Kidney epithelial cell (primary cell): ENCODE data around the gene SNX22. TPM values are rescaled to one million over a fixed set of nuclear protein-coding genes. Genes with fewer than 3 reads are reported as not detected.

Experiments used
- DNase-seq: peaks from one replicate; pipeline ENCODE4 v3.0.0-alpha.2; 2010; ENCODE audit warnings: low read depth
- H3K27me3 ChIP-seq: 2 replicates; pipeline ENCODE4 v1.6.0; 2011; ENCODE audit warnings: low read length; ENCODE audit not compliant: control insufficient read depth, insufficient read depth
- H3K36me3 ChIP-seq: 2 replicates; pipeline ENCODE4 v1.5.1; 2011; ENCODE audit warnings: low read length; ENCODE audit not compliant: control insufficient read depth, insufficient read depth
- H3K4me3 ChIP-seq: 2 replicates; pipeline ENCODE4 v1.5.1; 2011; ENCODE audit warnings: low read depth, mild to moderate bottlenecking, control low read depth, low read length
- CTCF ChIP-seq: IDR thresholded peaks from 2 replicates; pipeline ENCODE4 v1.5.1; 2011; ENCODE audit warnings: mild to moderate bottlenecking, moderate library complexity, low read length, control low read depth, inconsistent platforms; ENCODE audit not compliant: insufficient read depth, poor library complexity, severe bottlenecking
- total RNA-seq: library from RNA; depleted of rRNA; stranded (reverse); fragments of >200 nt; gene quantifications from 2 replicates; pipeline ENCODE4 v1.2.3, GENCODE V29; 2015

SNX22 gene
- total RNA-seq, 1 donor from 2014 or later: 1.0 TPM

GRCh38 chr15:64132217-64132616 lies 19.3 kb upstream of the SNX22 start:
- no peak overlapping the region for H3K4me3 ChIP-seq
- no peak for DNase-seq
- no peak for TF ChIP-seq CTCF
- H3K36me3 ChIP-seq: peaks cover 2% of the 10 kb centered on the region
- H3K27me3 ChIP-seq: no peaks in the 10 kb centered on the region

- H3K27me3 ChIP-seq: no peaks in the 10 kb centered on the region
- DNase-seq: no peak
- H3K4me3 ChIP-seq: no peak overlapping the region
- peaks cover 1% of the 10 kb centered on the region for H3K36me3 ChIP-seq
- no peak for TF ChIP-seq CTCF
Observed at GRCh38 chr15:64133623-64134344, 17.7 kb upstream of the SNX22 start.

- H3K27me3 ChIP-seq: no peaks in the 10 kb centered on the region
- H3K36me3 ChIP-seq: peaks cover 1% of the 10 kb centered on the region
- H3K4me3 ChIP-seq: no peak overlapping the region
- DNase-seq: no peak
- no peak for TF ChIP-seq CTCF
Observed at GRCh38 chr15:64134345-64134829, 17.1 kb upstream of the SNX22 start.

GRCh38 chr15:64136347-64136746 lies 15.2 kb upstream of the SNX22 start:
- no peak for TF ChIP-seq CTCF
- H3K36me3 ChIP-seq: peaks cover 1% of the 10 kb centered on the region
- H3K27me3 ChIP-seq: no peaks in the 10 kb centered on the region
- no peak overlapping the region for H3K4me3 ChIP-seq
- DNase-seq: no peak

GRCh38 chr15:64137226-64137833 lies 14.2 kb upstream of the SNX22 start:
- peaks cover 1% of the 10 kb centered on the region for H3K36me3 ChIP-seq
- no peaks in the 10 kb centered on the region for H3K27me3 ChIP-seq
- DNase-seq: no peak
- TF ChIP-seq CTCF: no peak
- no peak overlapping the region for H3K4me3 ChIP-seq
